GM19324 (cell line): ENCODE measurements around the gene CAPN12.

ENCODE experiments used
- ATAC-seq: cut with Tn5 transposase; IDR thresholded peaks from one replicate; pipeline ENCODE4 v1.9.1; 2021; ENCODE audit warnings: mild to moderate bottlenecking, moderate library complexity; ENCODE audit not compliant: unreplicated experiment, low FRiP score

Gene CAPN12

DNA sequence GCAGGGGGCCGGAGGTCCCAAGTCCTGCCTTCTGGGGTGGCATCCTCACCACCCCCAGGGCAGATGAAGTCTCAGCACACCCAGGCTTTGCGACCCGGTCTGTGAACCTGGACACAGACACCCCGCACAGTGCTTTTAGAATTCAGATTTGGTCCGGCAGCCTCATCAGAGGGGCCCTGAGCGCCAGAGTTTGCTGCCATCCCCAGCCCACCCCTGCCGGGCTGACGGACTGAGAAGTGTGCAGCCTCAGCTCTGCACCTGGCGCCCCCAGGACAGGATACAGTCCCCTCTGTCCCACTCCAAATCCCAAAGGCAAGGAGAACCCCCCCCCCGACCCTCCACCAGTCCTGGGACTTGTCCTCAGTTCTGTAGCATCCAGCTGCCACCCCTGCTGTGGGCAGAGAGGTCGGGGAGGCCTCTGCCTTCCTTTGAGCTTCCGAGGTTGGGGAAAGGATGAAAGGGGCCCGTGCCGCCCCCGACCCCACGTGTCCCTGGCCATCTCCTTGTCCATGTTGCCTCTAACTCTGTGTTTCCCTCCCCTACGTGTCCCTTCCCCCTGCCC, 16.9 kb downstream of the CAPN12 start:
- ATAC-seq, result no peak

DNA sequence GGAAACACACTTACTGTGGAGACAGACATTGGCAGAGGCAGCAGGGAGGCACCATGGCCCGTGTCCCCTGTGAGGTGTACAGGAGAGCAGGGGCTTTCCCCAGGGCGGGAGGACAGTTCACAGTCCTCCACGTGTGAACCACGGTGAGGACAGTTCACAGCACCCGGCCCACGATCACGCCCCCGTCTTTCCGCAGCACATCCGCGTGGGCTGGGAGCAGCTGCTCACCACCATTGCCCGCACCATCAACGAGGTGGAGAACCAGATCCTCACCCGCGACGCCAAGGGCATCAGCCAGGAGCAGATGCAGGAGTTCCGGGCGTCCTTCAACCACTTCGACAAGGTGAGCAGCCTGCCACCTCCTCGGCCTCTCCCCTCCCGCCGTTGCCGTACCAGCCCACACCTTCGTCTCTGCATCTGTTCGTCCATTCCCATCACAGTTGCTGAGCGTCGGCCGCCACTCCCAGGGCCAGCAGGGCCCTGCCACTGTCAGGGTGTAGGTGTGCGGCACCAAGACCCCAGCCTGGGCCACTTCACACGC, 17.4 kb downstream of the CAPN12 start:
- ATAC-seq, result no peak

DNA sequence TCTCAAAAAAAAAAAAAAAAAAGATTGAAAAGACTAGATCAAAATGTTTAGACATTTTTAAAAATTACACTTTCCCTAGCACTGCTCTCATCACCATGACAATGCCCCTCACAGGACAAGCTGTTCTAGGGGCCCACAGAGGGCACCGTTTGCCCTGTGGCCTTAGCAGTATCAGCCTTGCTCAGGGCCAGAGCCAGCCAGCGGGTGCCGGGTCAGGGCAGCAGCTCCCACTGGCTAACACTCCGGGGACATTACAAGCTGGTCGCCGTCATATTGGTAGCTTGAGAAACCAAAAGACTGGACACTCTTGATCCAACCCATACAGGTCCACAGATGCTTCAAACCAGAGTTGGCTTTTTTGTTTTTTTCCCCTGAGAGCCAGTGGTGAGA, 18.0 kb downstream of the CAPN12 start:
- no peak for ATAC-seq

DNA sequence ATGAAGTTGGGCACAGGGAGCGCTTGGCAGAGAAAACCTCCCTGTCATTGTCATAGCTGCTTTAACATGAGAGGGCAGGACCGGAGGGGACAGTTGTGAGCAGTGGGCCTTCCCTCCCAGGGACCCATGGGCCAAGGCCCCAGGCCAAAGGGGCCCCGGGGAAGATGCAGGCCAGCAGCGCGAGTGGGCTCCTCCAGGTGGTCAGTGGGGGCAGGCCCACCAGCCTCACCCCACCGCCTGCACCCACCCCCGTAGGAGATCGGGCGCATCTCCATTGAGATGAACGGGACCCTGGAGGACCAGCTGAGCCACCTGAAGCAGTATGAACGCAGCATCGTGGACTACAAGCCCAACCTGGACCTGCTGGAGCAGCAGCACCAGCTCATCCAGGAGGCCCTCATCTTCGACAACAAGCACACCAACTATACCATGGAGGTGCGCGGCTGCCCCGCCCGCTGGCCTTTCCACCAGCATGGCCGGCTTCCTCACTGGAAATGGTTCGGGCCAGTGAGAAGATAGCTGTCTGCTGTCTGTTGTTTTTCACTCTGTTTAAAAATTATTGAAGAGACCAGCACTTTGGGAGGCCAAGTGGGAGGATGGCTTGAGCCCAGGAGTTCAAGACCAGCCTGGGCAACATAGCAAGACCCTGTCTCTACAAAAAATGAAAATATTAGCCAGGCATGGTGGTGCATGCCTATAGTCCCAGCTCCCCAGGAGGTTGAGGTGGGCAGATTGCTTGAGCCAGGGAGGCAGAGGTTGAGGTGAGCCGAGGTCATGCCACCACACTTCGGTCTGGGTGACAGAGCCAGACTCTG, 18.6 kb downstream of the CAPN12 start:
- no peak for ATAC-seq

DNA sequence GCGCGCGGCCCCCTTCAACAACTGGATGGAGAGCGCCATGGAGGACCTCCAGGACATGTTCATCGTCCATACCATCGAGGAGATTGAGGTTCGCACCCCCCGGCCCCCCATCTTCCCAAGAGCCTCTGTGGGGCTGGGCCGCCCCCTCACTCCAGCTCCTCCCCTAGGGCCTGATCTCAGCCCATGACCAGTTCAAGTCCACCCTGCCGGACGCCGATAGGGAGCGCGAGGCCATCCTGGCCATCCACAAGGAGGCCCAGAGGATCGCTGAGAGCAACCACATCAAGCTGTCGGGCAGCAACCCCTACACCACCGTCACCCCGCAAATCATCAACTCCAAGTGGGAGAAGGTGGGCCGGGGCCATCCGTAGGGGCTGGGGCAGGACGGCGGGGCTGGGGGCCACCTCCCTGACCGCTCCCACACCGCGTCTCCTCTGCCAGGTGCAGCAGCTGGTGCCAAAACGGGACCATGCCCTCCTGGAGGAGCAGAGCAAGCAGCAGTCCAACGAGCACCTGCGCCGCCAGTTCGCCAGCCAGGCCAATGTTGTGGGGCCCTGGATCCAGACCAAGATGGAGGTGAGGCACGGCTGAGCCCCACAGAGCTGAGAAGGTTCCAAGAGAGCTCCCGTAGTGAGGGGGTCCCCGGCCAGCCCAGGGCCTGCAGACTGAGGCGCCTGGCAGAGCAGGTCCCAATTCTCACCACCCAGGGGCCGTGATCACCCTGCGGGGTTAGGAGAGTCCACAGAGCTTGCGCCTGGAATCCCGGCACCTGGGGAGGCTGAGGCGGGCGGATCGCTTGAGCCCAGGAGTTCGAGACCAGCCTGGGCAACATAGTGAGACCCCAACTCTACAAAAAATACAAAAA, 20.1 kb downstream of the CAPN12 start:
- ATAC-seq, result no peak

DNA sequence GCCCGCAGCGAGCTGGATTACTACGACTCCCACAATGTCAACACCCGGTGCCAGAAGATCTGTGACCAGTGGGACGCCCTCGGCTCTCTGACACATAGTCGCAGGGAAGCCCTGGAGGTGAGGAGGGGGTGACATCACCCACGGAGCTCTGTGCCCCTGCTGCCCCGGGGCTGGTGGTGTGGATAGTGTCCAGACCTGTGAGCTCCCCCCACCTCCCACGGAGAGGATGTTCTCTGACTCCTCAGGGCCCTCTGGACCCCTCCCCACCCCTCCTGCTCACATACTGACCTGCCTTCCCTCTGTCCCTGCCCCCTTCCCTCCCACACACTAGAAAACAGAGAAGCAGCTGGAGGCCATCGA, 20.7 kb downstream of the CAPN12 start:
- ATAC-seq, result no peak

DNA sequence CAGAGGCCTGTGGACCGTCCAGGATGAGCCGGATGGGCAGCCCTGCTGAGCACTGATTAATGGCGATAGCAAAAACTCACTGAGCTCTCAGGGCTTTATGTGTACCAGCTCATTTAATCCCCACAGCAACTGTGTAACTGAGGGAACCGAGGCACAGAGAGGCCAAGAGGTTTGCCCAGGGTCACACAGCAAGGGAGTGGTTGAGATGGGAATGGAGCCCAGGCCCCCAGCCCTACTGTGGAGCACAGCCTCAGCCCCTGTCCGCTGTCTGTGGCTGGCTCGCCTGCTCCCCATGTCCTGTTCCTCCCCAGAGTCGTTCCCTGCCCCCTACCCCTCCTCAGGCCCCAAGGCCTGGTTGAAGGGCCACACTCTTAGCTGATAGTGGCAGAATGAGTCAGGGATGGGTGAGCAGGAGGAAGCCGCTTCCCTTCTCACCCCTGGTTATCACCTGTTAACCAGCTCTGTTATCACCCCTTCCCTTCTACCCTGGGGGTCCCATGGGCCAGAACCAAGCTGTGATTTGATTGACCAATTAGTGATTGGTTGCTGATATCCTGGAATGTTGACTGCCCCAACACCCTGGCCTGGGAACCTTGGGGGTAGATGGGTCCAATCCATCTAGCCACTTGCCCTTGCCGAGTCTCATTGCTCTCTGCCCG, 21.2 kb downstream of the CAPN12 start:
- ATAC-seq, result no peak

DNA sequence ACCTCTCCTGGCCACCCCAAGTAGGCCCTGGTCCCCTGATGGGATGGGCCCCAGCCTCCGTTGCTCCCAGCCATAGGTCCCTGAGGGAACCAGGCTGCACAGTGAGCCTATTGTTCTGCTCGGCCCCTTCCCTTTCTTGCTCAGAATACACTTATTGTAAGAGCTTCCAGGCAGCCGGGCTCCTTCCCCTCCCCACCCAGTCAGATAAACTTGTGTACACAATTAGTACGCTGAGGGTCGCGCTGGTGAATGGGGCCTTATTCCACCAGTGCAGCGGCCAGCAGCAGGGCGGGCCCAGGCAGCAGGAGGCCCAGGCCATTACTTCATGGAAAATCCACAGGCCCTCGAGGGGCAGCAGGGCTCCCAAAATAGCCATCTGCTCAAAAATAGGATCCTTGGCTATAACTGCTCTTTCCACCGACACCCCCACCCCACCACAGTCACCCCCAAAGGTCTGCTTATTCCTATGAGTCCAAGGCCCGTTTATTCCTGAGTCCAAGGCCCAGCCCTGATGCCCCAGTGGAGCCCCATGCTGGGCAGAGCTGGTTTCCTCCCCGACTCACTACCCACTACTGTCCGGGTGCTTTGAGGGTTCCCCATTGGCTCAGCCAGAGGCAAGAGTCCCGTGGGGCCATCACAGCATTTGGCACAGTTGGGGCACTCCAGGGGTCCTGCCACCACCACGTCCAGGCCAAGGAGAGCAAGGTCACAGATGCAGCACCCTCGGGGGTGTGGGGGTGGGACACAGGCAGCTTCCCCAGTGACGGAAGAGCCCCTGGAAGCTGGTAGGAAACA, 22.1 kb downstream of the CAPN12 start:
- ATAC-seq, result no peak

DNA sequence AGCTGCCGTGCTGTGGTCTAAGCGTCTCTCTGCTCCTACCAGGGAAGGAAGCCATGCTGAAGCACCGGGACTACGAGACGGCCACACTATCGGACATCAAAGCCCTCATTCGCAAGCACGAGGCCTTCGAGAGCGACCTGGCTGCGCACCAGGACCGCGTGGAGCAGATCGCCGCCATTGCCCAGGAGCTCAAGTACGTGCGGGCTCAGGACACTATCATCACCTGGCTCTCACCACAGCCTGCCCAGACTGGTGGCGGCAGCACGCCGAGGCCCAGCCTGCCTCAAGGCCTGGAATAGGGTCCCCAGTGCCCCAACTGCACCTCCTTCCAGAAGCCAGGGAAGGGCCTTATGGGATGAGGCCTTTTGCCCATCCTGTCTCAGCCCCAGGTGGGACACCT, 22.8 kb downstream of the CAPN12 start:
- ATAC-seq, result no peak

DNA sequence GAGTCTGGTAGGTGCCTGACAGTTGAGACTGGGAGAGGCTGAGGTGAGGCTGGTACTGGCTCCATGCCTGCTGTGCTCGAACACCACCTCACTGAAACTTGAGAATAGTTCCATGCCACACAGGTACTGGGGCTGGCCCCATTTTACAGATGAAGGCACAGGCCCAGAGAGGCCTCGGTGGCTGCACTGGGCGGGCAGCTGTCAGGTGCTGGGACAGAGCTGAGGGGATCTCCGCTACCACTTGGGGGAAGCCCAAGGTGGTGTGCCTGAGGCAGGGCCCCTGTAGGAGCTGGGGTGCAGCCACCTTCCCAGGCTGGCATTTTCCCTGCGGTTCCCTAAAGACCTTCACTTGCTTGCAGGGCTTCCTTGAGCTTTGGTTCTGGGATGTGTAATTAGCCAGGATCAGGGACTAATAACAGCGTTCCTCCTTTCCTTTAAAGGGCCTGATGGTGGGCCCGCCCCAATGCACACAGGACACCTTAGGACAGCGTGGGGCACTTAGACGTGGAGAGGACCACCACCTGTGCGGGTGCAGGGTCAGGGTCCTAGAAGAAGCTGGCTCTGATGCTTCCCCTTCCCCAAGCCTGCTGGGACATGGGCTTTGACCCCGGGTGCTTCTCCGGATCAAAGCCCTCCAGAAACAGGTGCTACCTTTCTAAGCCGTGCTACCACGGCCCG, 23.6 kb downstream of the CAPN12 start:
- no peak for ATAC-seq

DNA sequence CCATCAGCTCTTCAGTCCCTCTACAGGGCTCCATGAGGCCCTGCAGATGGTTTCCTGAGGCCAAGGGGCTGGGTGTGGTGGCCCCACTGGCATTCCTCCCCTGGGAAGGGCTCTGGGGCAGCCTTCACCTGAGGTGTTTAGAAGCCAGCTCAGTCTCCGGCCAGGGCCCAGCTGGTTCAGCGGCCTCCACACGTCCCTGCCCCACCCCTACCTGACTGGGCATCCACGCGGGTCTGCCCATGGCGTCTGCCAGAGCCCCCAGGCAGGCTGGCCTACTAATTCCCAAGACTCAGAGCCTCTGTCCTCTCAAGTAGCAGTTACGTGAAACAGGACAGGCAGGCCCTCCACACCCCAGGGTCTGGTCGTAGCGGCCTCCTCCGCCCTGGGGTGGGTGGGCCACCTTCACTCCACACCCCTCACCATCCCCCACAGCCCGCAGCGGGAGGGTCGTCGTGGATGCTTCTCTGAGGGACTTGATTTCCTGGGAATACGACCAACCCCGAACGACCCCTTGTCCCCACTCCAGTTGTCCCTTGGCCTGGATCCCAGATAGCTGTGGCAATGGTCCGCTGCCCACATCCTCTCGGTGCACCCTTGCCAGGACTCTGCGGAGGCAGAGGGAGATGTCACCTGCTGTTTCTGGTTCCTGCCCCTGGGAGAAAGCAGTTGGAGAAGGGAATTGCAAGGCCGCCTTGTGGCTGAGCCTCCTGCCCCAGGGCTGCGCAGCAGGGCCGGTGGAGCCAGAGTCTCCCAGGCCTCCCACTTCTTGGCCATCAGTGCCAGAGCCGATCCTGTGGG, 24.3 kb downstream of the CAPN12 start:
- ATAC-seq, result no peak

DNA sequence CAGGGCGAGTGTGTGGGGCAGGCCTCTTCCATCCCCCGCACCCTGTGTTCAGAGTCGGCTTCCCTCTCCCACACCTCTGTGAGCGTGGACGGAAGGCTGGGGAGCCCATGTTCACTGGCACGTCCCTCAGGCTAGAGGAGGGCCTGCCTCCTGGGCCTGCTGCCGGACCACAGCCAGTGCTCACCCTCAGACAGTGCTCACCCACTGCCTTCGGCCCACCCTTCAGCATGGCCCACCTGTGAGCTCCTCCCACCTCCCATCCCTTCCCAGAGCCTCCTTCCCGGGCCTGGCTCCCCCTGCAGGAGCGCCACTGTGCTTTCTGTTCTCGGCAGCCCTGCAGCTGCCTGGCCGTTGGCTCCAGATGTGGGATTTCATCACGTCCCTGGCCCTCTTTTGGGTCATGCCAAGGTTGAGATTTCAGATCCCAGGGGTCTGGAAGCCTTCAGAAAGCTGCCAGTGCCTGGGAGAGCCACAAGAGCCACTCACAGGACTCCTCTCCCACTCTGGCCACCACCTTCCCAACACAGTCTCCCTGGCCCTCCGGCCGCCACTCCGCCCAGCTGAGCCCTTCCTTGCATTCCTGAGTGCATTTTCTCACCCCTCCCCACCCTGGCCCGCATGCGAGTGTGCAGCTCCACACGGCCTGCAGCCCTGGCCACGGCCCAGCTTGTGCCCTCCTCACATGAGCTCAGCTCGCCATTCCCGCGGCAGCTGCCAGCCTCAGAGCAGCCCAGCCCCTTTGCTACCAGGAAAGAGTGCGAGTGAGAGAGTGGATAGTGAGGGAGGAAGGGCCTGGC, 25.3 kb downstream of the CAPN12 start:
- ATAC-seq, result no peak

DNA sequence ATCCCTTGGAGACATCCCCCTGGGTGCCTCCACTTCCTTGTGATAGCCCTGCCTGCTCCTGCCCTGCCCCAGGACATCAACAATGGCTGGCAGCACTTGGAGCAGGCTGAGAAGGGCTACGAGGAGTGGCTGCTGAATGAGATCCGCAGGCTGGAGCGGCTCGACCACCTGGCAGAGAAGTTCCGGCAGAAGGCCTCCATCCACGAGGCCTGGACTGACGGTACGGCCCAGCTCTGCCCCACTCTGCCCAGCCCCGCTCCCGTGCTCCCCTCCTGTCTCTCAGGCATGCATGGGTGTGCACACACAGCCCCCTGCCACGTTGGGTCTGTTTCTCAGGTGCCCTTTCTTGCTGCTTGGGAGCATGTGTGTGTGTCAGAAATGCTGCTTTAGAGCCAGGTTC, 26.4 kb downstream of the CAPN12 start:
- ATAC-seq, result no peak

DNA sequence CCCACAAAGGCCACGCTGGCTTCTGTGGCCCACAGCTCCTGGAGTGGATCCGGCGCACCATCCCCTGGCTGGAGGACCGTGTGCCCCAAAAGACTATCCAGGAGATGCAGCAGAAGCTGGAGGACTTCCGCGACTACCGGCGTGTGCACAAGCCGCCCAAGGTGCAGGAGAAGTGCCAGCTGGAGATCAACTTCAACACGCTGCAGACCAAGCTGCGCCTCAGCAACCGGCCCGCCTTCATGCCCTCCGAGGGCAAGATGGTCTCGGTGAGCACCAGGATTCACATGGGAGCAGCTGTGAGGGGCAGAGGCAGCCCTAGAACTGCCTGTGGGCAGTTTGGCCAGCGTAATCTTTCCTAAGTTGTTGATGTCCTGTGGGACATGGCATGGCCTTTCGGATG, 27.2 kb downstream of the CAPN12 start:
- ATAC-seq, result no peak

DNA sequence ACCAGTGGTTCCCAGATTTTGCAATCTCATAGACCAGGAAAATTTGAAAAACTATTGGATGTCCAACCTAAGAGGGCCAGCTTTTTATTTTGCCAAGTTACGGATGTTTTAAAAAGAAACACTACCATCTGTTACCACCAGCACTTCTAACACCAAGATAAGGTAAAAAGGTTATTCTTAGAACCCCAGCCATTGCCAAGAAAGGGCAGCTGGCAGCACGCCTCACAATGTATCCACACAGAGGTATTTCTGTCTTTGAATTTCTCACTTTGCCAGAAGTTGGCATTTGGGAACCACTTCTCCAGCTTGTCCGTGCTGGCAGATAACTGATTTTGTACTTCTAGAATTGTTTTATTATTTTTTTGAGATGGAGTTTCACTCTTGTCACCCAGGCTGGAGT, 28.7 kb downstream of the CAPN12 start:
- no peak for ATAC-seq

DNA sequence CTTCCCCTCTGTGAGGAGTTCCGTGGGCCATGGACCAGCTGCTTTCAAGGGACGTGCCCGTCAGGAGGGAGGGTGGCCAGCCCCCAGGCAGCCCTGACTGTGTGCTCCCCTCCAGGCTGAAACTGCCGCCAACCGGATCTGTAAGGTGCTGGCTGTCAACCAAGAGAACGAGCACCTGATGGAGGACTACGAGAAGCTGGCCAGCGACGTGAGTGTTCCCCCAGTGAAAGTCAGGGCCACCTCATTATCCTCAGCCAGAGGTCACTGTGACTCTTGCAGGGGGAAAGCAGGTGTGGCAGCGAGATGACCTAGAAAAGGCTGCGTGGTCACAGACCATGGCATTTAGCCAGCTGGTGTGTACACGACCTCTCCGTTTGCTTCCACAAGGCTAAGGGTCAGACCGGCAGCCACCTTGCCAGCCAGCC, 29.9 kb downstream of the CAPN12 start:
- no peak for ATAC-seq

DNA sequence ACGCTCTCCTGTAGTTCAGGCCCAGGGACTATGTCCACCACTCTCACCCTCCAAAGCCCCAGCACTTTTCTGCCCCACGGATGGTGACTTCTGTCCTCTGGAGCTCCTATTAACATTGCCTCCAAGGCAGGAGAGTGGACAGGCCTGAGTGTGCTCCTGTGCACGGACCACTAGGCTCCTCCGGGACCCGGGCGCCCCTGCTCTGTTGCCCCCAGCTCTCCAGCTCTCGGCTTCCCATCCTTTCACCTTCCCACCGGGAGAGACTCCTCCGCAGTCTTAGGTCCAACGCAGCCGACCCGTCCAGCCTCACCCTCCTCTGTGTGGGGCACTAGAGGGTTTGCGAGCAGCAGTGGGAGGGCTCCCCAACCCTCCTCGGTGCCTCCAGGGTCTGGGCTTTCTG, 30.4 kb downstream of the CAPN12 start:
- no peak for ATAC-seq

DNA sequence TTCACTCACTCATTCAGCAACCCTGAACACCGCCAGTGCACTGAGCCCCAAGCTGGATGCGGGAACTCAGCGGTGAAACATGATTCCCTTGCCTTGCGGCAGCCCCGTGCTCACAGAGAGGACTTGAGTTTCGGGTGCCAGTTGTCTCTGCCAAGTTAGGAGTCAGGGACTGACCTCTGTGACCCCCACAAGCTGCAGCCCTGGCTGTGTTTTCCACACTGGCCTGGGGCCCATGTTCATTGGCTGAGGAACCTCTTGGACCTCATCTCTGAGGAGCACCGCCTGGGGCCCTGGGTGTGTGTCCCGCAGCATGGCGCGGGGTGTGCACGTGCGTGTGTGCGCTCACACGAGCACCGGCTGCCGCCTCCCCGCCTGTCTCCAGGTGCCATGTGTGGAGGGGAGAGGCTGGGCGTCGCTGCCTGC, 31.0 kb downstream of the CAPN12 start:
- ATAC-seq, result no peak
